Panc1 (cell line): Measurements from ENCODE around the gene CPT2.

ENCODE experiments used
- CTCF ChIP-seq: fragments of 450-650 bp; IDR thresholded peaks from 2 replicates; pipeline ENCODE4 v1.5.1; 2017; ENCODE audit warnings: mild to moderate bottlenecking
- POLR2AphosphoS5 ChIP-seq: IDR thresholded peaks from 2 replicates; pipeline ENCODE4 v1.6.1; 2012; ENCODE audit warnings: mild to moderate bottlenecking, low read depth, low read length, moderate library complexity
- REST ChIP-seq, 2 experiments: IDR thresholded peaks; 2 replicates each; pipeline ENCODE4 v1.6.1; 2011 to 2012; ENCODE audit warnings: low read depth in 2 of 2, control low read depth in 1 of 2, low read length in 1 of 2, mild to moderate bottlenecking in 1 of 2, moderate library complexity in 1 of 2; ENCODE audit not compliant: insufficient read depth in 1 of 2
- SIN3A ChIP-seq: IDR thresholded peaks from 2 replicates; pipeline ENCODE4 v1.6.1; 2012; ENCODE audit warnings: low read depth, mild to moderate bottlenecking, low read length, moderate library complexity, borderline replicate concordance; ENCODE audit not compliant: insufficient read depth
- TCF7L2 ChIP-seq: IDR thresholded peaks from 2 replicates; pipeline ENCODE4 v1.6.1; 2011; ENCODE audit warnings: mild to moderate bottlenecking, low read depth, low read length, inconsistent platforms

- TF ChIP-seq CTCF, result no peak
- TF ChIP-seq TCF7L2, result no peak
- TF ChIP-seq REST (IDR thresholded peaks at IDR 0.05; ENCODE audit: insufficient read depth in 1 of 2, low read depth in 2 of 2, low read length in 1 of 2), result no peak
- no peak for TF ChIP-seq POLR2AphosphoS5
- TF ChIP-seq SIN3A, result no peak
Observed at GRCh38 chr1:53197291-53198200, 922 bp downstream of the CPT2 start.
